HFF-Myc (cell line): ENCODE data around the gene RSAD2.

Experiments used
- DNase-seq: peaks from one replicate; pipeline ENCODE4 v3.0.0-alpha.2; 2011; ENCODE audit warnings: low read depth; ENCODE audit errors: extremely low read depth
- H3K4me3 ChIP-seq: replicated peaks from 2 replicates; pipeline ENCODE4 v1.5.1; 2011; ENCODE audit warnings: low read depth, mild to moderate bottlenecking, control low read depth, low read length
- CTCF ChIP-seq: IDR thresholded peaks from 2 replicates; pipeline ENCODE4 v1.5.1; 2012; ENCODE audit warnings: mild to moderate bottlenecking, low read depth, low read length, control low read depth; ENCODE audit errors: missing control alignments

The RSAD2 gene

GRCh38 chr2:6909431-6910385, 32.1 kb downstream of the RSAD2 start:
- TF ChIP-seq CTCF = no peak
- H3K4me3 ChIP-seq = no peak overlapping the region
- no peak for DNase-seq

- DNase-seq = no peak
- H3K4me3 ChIP-seq = no peak overlapping the region
- no peak for TF ChIP-seq CTCF
Observed at GRCh38 chr2:6911721-6912120, 34.1 kb downstream of the RSAD2 start.

- no peak for TF ChIP-seq CTCF
- no peak for DNase-seq
- no peak overlapping the region for H3K4me3 ChIP-seq
Observed at GRCh38 chr2:6913415-6914157, 36.0 kb downstream of the RSAD2 start.

GRCh38 chr2:6914828-6915227, 37.3 kb downstream of the RSAD2 start:
- no peak for DNase-seq
- no peak overlapping the region for H3K4me3 ChIP-seq
- TF ChIP-seq CTCF = no peak

GRCh38 chr2:6915399-6915798, 37.8 kb downstream of the RSAD2 start:
- no peak for TF ChIP-seq CTCF
- no peak overlapping the region for H3K4me3 ChIP-seq
- no peak for DNase-seq

GRCh38 chr2:6916224-6916623, 38.6 kb downstream of the RSAD2 start:
- no peak for DNase-seq
- H3K4me3 ChIP-seq = no peak overlapping the region
- no peak for TF ChIP-seq CTCF
